Hematopoietic multipotent progenitor cell treated with erythropoietin and hydrocortisone succinate and interleukin-3 and kit ligand, for 17 days (in vitro differentiated cells): ENCODE data around the gene OR14A2.
"Not testable (repeated sequence)": the region's sequence is repeated elsewhere in the genome, so short reads cannot be mapped to it uniquely, and the experiment has no call there.

Experiments
- DNase-seq: peaks from one replicate; pipeline ENCODE4 v3.0.0-alpha.2; 2015; ENCODE audit warnings: low spot score

Gene OR14A2

GRCh38 chr1:247748041-247748440 is at the start of gene OR14A2:
TSS of gene OR14A2 (minus strand) at chr1:247748141.
- DNase-seq = no peak

- DNase-seq = no peak
These were observed 49.6 kb upstream of the OR14A2 start for GRCh38 chr1:247797518-247797917.

GRCh38 chr1:247769603-247770002 is 21.7 kb upstream of the OR14A2 start:
- no peak for DNase-seq

- DNase-seq = no peak
These were observed 12.5 kb upstream of the OR14A2 start, which contains the start of gene OR1C1 for GRCh38 chr1:247760456-247760855. TSS of gene OR1C1 (minus strand) at chr1:247760556. CDS start at chr1:247758406, 2,150 bp downstream.

GRCh38 chr1:247754311-247754710 is 6.4 kb upstream of the OR14A2 start:
- DNase-seq = not testable (repeated sequence)

- DNase-seq = no peak
These were observed 1.9 kb upstream of the OR14A2 start for GRCh38 chr1:247749870-247750269.

- DNase-seq = no peak
These were observed 325 bp downstream of the OR14A2 start for GRCh38 chr1:247747616-247748015.

- no peak for DNase-seq
These were observed 1.5 kb downstream of the OR14A2 start for GRCh38 chr1:247746391-247746935.

- DNase-seq = not testable (repeated sequence)
These were observed 5.7 kb downstream of the OR14A2 start for GRCh38 chr1:247742215-247742760.

- DNase-seq = no peak
These were observed 6.2 kb downstream of the OR14A2 start for GRCh38 chr1:247741756-247742155.

GRCh38 chr1:247740721-247741120 is 7.2 kb downstream of the OR14A2 start:
- DNase-seq = no peak

- no peak for DNase-seq
These were observed 9.6 kb downstream of the OR14A2 start, which contains the start of gene OR14K1 for GRCh38 chr1:247738315-247738714. TSS of gene OR14K1 (plus strand) at chr1:247738615. CDS start at chr1:247738615, 0 bp downstream.

- no peak for DNase-seq
These were observed 26.7 kb downstream of the OR14A2 start for GRCh38 chr1:247721222-247721621.

GRCh38 chr1:247716546-247716945 is 31.4 kb downstream of the OR14A2 start, which contains the start of gene OR6F1:
TSS of gene OR6F1 (minus strand) at chr1:247716646. CDS start at chr1:247712755, 3,891 bp downstream.
- no peak for DNase-seq

GRCh38 chr1:247713753-247714152 is 34.2 kb downstream of the OR14A2 start:
- no peak for DNase-seq

- not testable (repeated sequence) for DNase-seq
These were observed 37.3 kb downstream of the OR14A2 start for GRCh38 chr1:247710681-247711080.

GRCh38 chr1:247701338-247701737 is 46.6 kb downstream of the OR14A2 start:
- DNase-seq = no peak

GRCh38 chr1:247681288-247681897 is 66.5 kb downstream of the OR14A2 start:
- peak; percentile 83 for DNase-seq

GRCh38 chr1:247680171-247680570 is 67.8 kb downstream of the OR14A2 start:
- no peak for DNase-seq

- no peak for DNase-seq
These were observed 68.3 kb downstream of the OR14A2 start, which contains the start of gene OR13G1 for GRCh38 chr1:247679639-247680038. TSS of gene OR13G1 (minus strand) at chr1:247679739. CDS start at chr1:247673041, 6,698 bp downstream.
